SK-N-SH (cell line): ENCODE measurements around the gene WWC2.
A peak's percentile ranks its signal among the peaks of the same experiment; 100 is the strongest.

Source experiments
- CTCF ChIP-seq: fragments of 200-600 bp; sonication (generic); IDR thresholded peaks from 2 replicates; pipeline ENCODE4 v1.6.1; 2017; ENCODE audit warnings: antibody characterized with exemption, mild to moderate bottlenecking, moderate library complexity
- FOXM1 ChIP-seq: IDR thresholded peaks from 2 replicates; pipeline ENCODE4 v1.4.0; 2012; ENCODE audit warnings: low read depth, mild to moderate bottlenecking
- MAX ChIP-seq: IDR thresholded peaks from 2 replicates; pipeline ENCODE4 v1.4.0; 2012; ENCODE audit warnings: low read depth
- MXI1 ChIP-seq: IDR thresholded peaks from 2 replicates; pipeline ENCODE4 v1.6.1; 2012; ENCODE audit warnings: mild to moderate bottlenecking, low read depth, low read length, improper control_type of control experiment
- NRF1 ChIP-seq: IDR thresholded peaks from 2 replicates; pipeline ENCODE4 v1.6.1; 2012; ENCODE audit warnings: low read depth, mild to moderate bottlenecking, low read length
- RCOR1 ChIP-seq: fragments of 150-350 bp; IDR thresholded peaks from 2 replicates; pipeline ENCODE4 v1.6.1; 2017; ENCODE audit warnings: antibody characterized with exemption, low read length
- RFX5 ChIP-seq: IDR thresholded peaks from 2 replicates; pipeline ENCODE4 v1.6.1; 2012; ENCODE audit warnings: mild to moderate bottlenecking, improper control_type of control experiment, low read length
- TAF1 ChIP-seq: IDR thresholded peaks from 2 replicates; pipeline ENCODE4 v1.6.1; 2012; ENCODE audit warnings: low read depth, mild to moderate bottlenecking, low read length, moderate library complexity, borderline replicate concordance
- USF2 ChIP-seq: fragments of 150-350 bp; IDR thresholded peaks from 2 replicates; pipeline ENCODE4 v1.6.1; 2017; ENCODE audit warnings: antibody characterized with exemption, low read length, low read depth, borderline replicate concordance

DNA sequence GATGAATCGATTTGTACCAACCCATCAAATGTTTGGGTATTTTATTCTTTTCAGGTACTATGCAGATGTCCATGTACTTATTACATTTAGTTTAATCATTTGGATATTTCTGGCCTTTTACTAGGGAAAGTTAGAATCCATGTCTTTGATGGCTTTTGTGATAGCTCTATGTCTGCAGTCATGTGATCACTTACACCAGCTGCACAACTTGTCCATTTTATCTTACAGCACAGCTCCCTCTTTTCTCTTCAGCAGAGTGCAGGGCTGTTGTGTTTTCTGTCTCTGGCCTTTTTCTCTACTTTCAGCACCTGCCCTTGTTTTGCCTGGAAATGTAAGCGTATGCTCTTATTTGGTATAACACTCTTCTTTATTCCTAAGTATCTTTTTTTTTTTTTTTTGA, 30.6 kb downstream of the WWC2 start:
- TF ChIP-seq MXI1, result no peak
- TF ChIP-seq NRF1, result no peak
- no peak for TF ChIP-seq FOXM1
- no peak for TF ChIP-seq CTCF
- TF ChIP-seq RCOR1, result peak; percentile 10; the same call in 1 of the 2 replicates
- no peak for TF ChIP-seq MAX
- no peak for TF ChIP-seq RFX5
- TF ChIP-seq TAF1, result no peak
- TF ChIP-seq USF2, result no peak; the same call in 1 of the 2 replicates
